ENCODE measurements around the gene INCA1.

The INCA1 gene

GRCh38 chr17:4950075-4950745, 47.1 kb downstream of the INCA1 start:
- peak overlapping the region; percentile 99 for H3K27ac ChIP-seq
- no peak for DNase-seq (ENCODE audit: low read depth, low spot score)

DNA sequence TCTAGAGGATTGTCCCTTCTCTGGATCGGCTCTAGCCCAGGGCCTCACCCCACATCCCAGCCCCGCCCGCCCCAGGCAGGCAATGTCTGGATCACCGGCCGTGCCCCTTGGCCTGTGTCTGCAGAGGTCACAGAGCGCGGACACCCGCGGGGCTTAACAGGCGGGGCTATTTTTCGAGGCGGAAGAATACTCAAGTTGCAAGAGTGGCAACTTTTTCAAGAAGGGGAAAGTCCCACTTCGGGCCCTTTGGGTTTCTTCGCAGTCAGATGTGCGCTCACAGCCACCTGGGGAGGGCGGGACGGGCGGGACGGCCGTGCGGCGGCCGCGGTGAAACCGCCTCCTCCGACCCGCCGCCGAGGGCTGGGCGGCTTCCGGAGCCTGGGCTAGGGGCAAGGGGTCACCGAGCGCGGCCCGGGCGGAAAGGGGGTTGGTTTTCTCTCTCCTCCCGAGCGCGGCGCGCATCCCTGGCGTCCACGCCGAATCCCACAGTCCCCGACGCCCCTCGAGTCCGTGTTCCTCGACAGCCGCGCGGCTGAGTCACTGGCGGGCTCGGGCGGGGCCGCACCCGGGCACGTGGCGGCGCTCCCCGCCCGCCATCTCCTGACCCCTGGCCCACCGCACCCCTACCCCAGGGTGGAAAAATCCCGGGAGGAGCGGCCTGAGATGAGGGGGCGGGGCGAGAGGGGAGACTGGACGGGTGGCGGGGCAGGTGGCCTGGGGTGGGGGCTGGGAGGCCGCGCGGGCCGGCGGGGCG, 47.8 kb downstream of the INCA1 start:
- DNase-seq (ENCODE audit: low read depth, low spot score): peak; percentile 37
- peak overlapping the region; percentile 99 for H3K27ac ChIP-seq

DNA sequence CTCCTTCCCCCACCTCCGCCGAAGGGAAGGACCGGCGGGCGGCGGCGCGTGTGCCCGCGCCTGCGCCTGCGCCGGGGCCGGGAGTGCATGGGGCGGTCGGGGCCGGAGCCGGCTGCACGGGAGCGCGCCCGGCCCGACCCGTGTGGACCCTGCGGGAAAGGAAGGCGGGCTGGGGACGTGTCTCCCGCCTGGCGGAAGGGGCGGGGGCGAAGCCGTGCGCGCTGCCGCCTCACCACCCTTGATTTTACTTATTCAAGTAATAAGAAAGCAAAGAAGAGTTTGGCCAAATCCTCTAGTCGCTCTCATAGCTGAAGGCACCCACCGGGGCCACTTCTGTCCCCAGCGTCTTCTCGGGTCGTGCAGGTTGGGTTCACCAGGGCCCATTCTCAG, 48.4 kb downstream of the INCA1 start:
- H3K27ac ChIP-seq: peak overlapping the region; percentile 99
- peak; percentile 40 for DNase-seq (ENCODE audit: low read depth, low spot score)

- DNase-seq (ENCODE audit: low read depth, low spot score): peak; percentile 53
- peak within 1 kb of the TSS; percentile 99 for H3K27ac ChIP-seq
Observed at GRCh38 chr17:4948166-4948930, 49.0 kb downstream of the INCA1 start, which contains the start of gene PFN1. TSS of gene PFN1 (minus strand) at chr17:4948530. CDS start at chr17:4948394, 136 bp downstream.

- no peak for DNase-seq (ENCODE audit: low read depth, low spot score)
- H3K27ac ChIP-seq: peak overlapping the region; percentile 99
Observed at GRCh38 chr17:4947411-4948165, 49.7 kb downstream of the INCA1 start.

DNA sequence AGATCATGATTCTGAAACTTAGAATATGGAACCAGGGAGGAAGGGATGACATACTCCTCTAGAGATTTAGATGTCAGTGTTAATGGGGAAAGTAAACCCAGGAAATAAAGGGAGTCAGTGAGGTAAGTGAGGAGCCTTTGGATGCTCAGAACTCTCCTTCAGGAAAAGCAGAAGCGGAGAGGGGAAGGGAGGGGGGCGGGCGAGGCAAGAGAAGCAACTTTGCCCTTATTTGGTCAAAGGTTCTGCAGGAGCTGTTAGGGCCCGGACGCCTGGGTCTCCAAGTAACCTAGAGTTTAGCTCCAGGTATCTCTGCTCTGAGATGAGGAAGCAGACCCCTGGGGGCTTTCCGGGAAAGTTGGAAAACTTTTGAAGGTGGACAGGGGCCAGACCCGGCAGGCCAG, 50.3 kb downstream of the INCA1 start:
- H3K27ac ChIP-seq: peak overlapping the region; percentile 99
- no peak for DNase-seq (ENCODE audit: low read depth, low spot score)

DNA sequence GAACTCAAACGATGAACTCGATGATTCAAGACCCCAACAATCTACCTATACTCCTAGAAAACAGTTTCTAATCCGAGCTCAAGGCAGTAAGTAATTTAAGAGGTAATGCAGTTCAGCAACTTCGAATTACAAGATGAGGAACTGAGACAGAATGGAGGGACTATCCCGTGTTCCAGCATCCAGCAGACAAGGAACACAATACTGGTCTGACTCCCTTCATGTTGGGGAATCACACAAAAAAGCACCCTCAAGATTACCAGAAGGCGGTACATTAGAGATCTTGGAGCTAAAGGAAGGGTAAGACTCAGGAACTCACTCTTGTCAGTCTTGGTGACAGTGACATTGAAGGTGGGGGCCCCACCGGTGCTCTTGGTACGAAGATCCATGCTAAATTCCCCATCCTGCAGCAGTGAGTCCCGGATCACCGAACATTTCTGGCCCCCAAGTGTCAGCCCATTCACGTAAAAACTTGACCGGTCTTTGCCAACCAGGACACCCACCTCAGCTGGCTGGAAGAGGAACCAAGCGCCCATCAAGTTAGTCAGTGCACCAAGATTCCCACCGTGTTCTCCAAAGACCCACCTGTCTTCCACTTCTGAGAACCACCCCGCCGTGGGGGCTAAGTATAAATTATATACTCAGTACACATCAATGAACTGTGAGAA, 50.9 kb downstream of the INCA1 start:
- DNase-seq (ENCODE audit: low read depth, low spot score): no peak
- peak overlapping the region; percentile 99 for H3K27ac ChIP-seq

- H3K27ac ChIP-seq: peak overlapping the region; percentile 99
- DNase-seq (ENCODE audit: low read depth, low spot score): no peak
Observed at GRCh38 chr17:4945944-4946280, 51.4 kb downstream of the INCA1 start.

GRCh38 chr17:4945176-4945943, 52.0 kb downstream of the INCA1 start:
- H3K27ac ChIP-seq: peak overlapping the region; percentile 99
- peak; percentile 64 for DNase-seq (ENCODE audit: low read depth, low spot score)

DNA sequence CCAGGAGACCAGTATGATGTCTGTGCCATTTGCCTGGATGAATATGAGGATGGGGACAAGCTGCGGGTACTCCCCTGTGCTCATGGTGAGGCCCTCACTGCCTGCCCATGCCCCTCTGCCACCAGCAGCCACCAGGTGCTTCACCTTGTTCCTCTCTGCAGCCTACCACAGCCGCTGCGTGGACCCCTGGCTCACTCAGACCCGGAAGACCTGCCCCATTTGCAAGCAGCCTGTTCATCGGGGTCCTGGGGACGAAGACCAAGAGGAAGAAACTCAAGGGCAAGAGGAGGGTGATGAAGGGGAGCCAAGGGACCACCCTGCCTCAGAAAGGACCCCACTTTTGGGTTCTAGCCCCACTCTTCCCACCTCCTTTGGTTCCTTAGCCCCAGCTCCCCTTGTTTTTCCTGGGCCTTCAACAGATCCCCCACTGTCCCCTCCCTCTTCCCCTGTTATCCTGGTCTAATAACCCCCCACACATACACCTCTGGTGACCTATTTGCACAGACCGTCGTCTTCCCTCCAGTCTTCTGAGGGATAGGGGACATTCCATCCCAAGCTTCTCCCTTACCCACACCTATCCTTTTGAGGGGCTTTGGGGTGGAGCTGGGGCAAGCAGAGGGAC, 52.7 kb downstream of the INCA1 start:
- H3K27ac ChIP-seq: peak overlapping the region; percentile 99
- DNase-seq (ENCODE audit: low read depth, low spot score): no peak

- H3K27ac ChIP-seq: peak overlapping the region; percentile 99
- no peak for DNase-seq (ENCODE audit: low read depth, low spot score)
Observed at GRCh38 chr17:4944163-4944553, 53.2 kb downstream of the INCA1 start.

- DNase-seq (ENCODE audit: low read depth, low spot score): no peak
- peak overlapping the region; percentile 99 for H3K27ac ChIP-seq
Observed at GRCh38 chr17:4942760-4943508, 54.4 kb downstream of the INCA1 start.

GRCh38 chr17:4941319-4941610, 56.1 kb downstream of the INCA1 start:
- DNase-seq (ENCODE audit: low read depth, low spot score): no peak
- H3K27ac ChIP-seq: peak overlapping the region; percentile 96

DNA sequence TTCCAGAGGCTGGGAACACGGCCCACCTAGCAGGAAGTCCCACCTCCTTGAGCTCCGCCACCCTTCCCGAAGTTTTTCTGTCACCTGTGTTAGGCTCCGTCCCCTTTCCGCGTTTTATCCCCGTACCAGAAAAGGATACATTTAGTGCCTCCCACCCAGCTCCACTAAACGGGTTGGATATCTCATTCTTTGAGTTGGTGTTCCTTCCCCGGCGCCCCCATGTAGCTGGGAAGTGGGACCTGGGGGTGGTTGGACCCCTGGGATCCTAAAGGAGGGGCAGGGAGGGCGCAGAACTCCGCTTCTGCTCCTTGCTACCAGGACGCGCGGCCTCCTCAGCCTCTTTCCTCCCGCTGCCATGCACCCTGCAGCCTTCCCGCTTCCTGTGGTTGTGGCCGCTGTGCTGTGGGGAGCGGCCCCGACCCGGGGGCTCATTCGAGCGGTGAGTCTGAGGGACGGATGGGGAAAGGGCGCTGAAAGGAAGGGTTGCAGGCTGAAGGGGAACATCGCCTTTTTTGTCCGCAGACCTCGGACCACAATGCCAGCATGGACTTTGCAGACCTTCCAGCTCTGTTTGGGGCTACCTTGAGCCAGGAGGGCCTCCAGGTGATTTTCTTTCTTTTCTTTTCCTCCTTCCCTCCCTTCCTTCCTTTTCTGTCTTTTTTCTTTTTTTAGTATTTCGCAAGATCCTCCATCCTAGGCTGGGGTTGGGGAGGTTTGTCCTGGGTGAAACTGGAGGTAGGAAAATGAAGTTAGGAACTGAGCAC, 56.6 kb downstream of the INCA1 start:
- no peak for DNase-seq (ENCODE audit: low read depth, low spot score)
- peak overlapping the region; percentile 96 for H3K27ac ChIP-seq

- peak within 1 kb of the TSS; percentile 96 for H3K27ac ChIP-seq
- DNase-seq (ENCODE audit: low read depth, low spot score): peak; percentile 97
Observed at GRCh38 chr17:4939796-4940554, 57.3 kb downstream of the INCA1 start, which contains the start of the genes RNF167 and SLC25A11. TSS of gene RNF167 (plus strand) at chr17:4940268. CDS start at chr17:4940910, 642 bp downstream. TSS of gene SLC25A11 (minus strand) at chr17:4940046. CDS start at chr17:4939910, 136 bp downstream.

- no peak for DNase-seq (ENCODE audit: low read depth, low spot score)
- peak overlapping the region; percentile 96 for H3K27ac ChIP-seq
Observed at GRCh38 chr17:4939546-4939795, 57.9 kb downstream of the INCA1 start.

All from epithelial cell of prostate (primary cell).